ENCODE results near the gene CLEC3B.

CLEC3B gene

GRCh38 chr3:45057557-45057956 is 31.5 kb downstream of the CLEC3B start:
- Histone ChIP-seq H3K4me3 (ENCODE audit: low read depth, low read length, poor library complexity, severe bottlenecking) (no peak overlapping the region), H3K9ac (ENCODE audit: low read length) (no peak overlapping the region), H4K20me1 (ENCODE audit: insufficient read depth, low read length) (no peaks in the 10 kb centered on the region), H2AFZ (ENCODE audit: low read length) (no peak overlapping the region), H3K9me2 (ENCODE audit: low read depth, low read length) (no peaks in the 10 kb centered on the region), H3K4me1 (ENCODE audit: insufficient read depth, low read length, severe bottlenecking) (no peaks in the 10 kb centered on the region), H3K9me3 (ENCODE audit: low read length) (no peaks in the 10 kb centered on the region), H3K79me2 (ENCODE audit: insufficient read depth, low read length) (no peaks in the 10 kb centered on the region), H3K27me3 (ENCODE audit: insufficient read depth, low read length) (no peaks in the 10 kb centered on the region), H3K27ac (ENCODE audit: low read depth, low read length, poor library complexity, severe bottlenecking) (no peak overlapping the region), H3K36me3 (ENCODE audit: insufficient read depth, low read length) (no peaks in the 10 kb centered on the region), H3F3A (ENCODE audit: insufficient read depth, low read length) (no peaks in the 10 kb centered on the region), H3K4me2 (ENCODE audit: low read length) (no peak overlapping the region)
- no peak for TF ChIP-seq CTCF (IDR thresholded peaks at IDR 0.05; ENCODE audit: low read length)
- TF ChIP-seq EZH2 (IDR thresholded peaks at IDR 0.05; ENCODE audit: borderline replicate concordance, low read length), result no peak

- Histone ChIP-seq H3K27ac (ENCODE audit: low read depth, low read length, poor library complexity, severe bottlenecking) (no peak overlapping the region), H3K79me2 (ENCODE audit: insufficient read depth, low read length) (no peaks in the 10 kb centered on the region), H3F3A (ENCODE audit: insufficient read depth, low read length) (no peaks in the 10 kb centered on the region), H3K27me3 (ENCODE audit: insufficient read depth, low read length) (no peaks in the 10 kb centered on the region), H3K36me3 (ENCODE audit: insufficient read depth, low read length) (no peaks in the 10 kb centered on the region), H4K20me1 (ENCODE audit: insufficient read depth, low read length) (no peaks in the 10 kb centered on the region), H3K4me3 (ENCODE audit: low read depth, low read length, poor library complexity, severe bottlenecking) (no peak overlapping the region), H3K9me2 (ENCODE audit: low read depth, low read length) (no peaks in the 10 kb centered on the region), H3K4me1 (ENCODE audit: insufficient read depth, low read length, severe bottlenecking) (no peaks in the 10 kb centered on the region), H3K9me3 (ENCODE audit: low read length) (no peaks in the 10 kb centered on the region), H3K4me2 (ENCODE audit: low read length) (no peak overlapping the region), H3K9ac (ENCODE audit: low read length) (no peak overlapping the region), H2AFZ (ENCODE audit: low read length) (no peak overlapping the region)
- TF ChIP-seq CTCF (IDR thresholded peaks at IDR 0.05; ENCODE audit: low read length), result no peak
- no peak for TF ChIP-seq EZH2 (IDR thresholded peaks at IDR 0.05; ENCODE audit: borderline replicate concordance, low read length)
Measured at GRCh38 chr3:45059132-45059531, 33.0 kb downstream of the CLEC3B start.

GRCh38 chr3:45060165-45060892 is 34.2 kb downstream of the CLEC3B start:
- H3K4me1 ChIP-seq (ENCODE audit: insufficient read depth, low read length, severe bottlenecking), result no peaks in the 10 kb centered on the region

More at GRCh38 chr3:45060165-45060892, 34.2 kb downstream of the CLEC3B start:
- Histone ChIP-seq H3K9me2 (ENCODE audit: low read depth, low read length) (no peaks in the 10 kb centered on the region), H3K4me2 (ENCODE audit: low read length) (no peak overlapping the region), H2AFZ (ENCODE audit: low read length) (no peak overlapping the region), H4K20me1 (ENCODE audit: insufficient read depth, low read length) (no peaks in the 10 kb centered on the region), H3K9me3 (ENCODE audit: low read length) (no peaks in the 10 kb centered on the region), H3K36me3 (ENCODE audit: insufficient read depth, low read length) (no peaks in the 10 kb centered on the region), H3K9ac (ENCODE audit: low read length) (no peak overlapping the region), H3K27ac (ENCODE audit: low read depth, low read length, poor library complexity, severe bottlenecking) (no peak overlapping the region), H3K27me3 (ENCODE audit: insufficient read depth, low read length) (no peaks in the 10 kb centered on the region), H3F3A (ENCODE audit: insufficient read depth, low read length) (no peaks in the 10 kb centered on the region), H3K79me2 (ENCODE audit: insufficient read depth, low read length) (no peaks in the 10 kb centered on the region), H3K4me3 (ENCODE audit: low read depth, low read length, poor library complexity, severe bottlenecking) (no peak overlapping the region)
- TF ChIP-seq EZH2 (IDR thresholded peaks at IDR 0.05; ENCODE audit: borderline replicate concordance, low read length), result no peak
- no peak for TF ChIP-seq CTCF (IDR thresholded peaks at IDR 0.05; ENCODE audit: low read length)
